ENCODE measurements around the gene LZTS2.

DNA sequence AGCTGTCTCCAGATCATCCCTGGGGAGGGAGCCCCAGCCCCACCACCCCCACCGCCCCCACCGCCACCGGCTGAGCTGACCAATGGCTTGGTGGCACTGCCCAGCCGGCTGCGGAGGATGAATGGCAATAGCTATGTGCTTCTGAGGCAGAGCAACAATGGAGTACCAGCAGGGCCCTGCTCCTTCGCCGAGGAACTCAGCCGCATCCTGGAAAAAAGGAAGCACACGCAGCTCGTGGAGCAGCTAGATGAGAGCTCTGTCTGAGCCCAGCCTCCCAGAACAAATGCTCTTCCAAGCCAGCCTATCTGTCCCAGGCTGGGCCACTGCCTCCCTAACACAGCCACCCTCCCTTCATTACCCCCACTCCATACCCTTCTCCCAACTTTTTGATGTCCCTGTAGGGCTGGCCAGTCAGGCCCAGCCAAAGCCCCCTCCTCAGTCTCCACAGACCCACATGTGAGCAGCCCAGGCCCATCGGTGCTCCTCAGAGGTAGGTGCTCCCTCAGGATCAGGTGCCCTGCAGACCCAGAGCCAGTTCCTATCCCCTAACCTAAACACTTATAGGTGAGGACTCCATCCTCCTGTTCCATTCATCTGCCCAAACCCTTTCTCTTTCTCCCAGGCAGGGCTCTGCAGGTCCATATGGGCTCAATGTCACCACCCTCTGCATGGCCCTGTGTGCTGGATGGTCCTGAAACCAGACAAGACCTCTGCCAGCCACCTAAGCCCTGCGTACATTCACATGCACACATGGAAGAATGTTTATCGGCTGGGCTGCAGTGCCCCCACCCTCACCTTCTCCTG, 15.5 kb upstream of the LZTS2 start:
- TF ChIP-seq, protein P1, sequence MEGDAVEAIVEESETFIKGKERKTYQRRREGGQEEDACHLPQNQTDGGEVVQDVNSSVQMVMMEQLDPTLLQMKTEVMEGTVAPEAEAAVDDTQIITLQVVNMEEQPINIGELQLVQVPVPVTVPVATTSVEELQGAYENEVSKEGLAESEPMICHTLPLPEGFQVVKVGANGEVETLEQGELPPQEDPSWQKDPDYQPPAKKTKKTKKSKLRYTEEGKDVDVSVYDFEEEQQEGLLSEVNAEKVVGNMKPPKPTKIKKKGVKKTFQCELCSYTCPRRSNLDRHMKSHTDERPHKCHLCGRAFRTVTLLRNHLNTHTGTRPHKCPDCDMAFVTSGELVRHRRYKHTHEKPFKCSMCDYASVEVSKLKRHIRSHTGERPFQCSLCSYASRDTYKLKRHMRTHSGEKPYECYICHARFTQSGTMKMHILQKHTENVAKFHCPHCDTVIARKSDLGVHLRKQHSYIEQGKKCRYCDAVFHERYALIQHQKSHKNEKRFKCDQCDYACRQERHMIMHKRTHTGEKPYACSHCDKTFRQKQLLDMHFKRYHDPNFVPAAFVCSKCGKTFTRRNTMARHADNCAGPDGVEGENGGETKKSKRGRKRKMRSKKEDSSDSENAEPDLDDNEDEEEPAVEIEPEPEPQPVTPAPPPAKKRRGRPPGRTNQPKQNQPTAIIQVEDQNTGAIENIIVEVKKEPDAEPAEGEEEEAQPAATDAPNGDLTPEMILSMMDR (conservative IDR thresholded peaks at IDR 0.05 in 1 of 2, IDR thresholded peaks at IDR 0.05 in 1 of 2; ENCODE audit: extremely low read depth in 1 of 2, insufficient read depth in 1 of 2, low read depth in 1 of 2, low read length in 2 of 2) = no peak
- TF ChIP-seq EZH2 (IDR thresholded peaks at IDR 0.05; ENCODE audit: borderline replicate concordance, low read length) = no peak
